Endodermal cell (in vitro differentiated cells): ENCODE results near the gene APOA5. TPM values are rescaled to one million over a fixed set of nuclear protein-coding genes. Genes with fewer than 3 reads are reported as not detected.

Source experiments
- DNase-seq: peaks from one replicate; pipeline ENCODE4 v3.0.0-alpha.2; 2017
- H3K27ac ChIP-seq: 2 replicates; pipeline ENCODE4 v1.5.1; 2013; ENCODE audit warnings: mild to moderate bottlenecking, low read depth, low read length, moderate library complexity
- H3K27me3 ChIP-seq: 2 replicates; pipeline ENCODE4 v1.6.1; 2013; ENCODE audit warnings: mild to moderate bottlenecking, low read length, moderate library complexity; ENCODE audit not compliant: insufficient read depth, control insufficient read depth, poor library complexity, severe bottlenecking
- H3K36me3 ChIP-seq: 2 replicates; pipeline ENCODE4 v1.7.0; 2013; ENCODE audit warnings: mild to moderate bottlenecking, low read length, moderate library complexity; ENCODE audit not compliant: control insufficient read depth, insufficient read depth
- H3K4me1 ChIP-seq: one replicate; pipeline ENCODE4 v1.7.0; 2013; ENCODE audit warnings: low read length; ENCODE audit not compliant: control insufficient read depth, insufficient read depth
- H3K4me3 ChIP-seq: 2 replicates; pipeline ENCODE4 v1.5.1; 2013; ENCODE audit warnings: mild to moderate bottlenecking, low read length, moderate library complexity
- H3K9ac ChIP-seq: 2 replicates; pipeline ENCODE4 v1.6.1; 2013; ENCODE audit warnings: mild to moderate bottlenecking, low read length, moderate library complexity; ENCODE audit not compliant: poor library complexity, severe bottlenecking; ENCODE audit errors: extremely low read depth
- H3K9me3 ChIP-seq: 2 replicates; pipeline ENCODE4 v1.6.1; 2013; ENCODE audit warnings: mild to moderate bottlenecking, low read length, moderate library complexity; ENCODE audit not compliant: control insufficient read depth
- H3K27ac Mint-ChIP-seq: 2 replicates; pipeline ENCODE4 v1.8.0; 2020; ENCODE audit warnings: mixed read lengths
- H3K27me3 Mint-ChIP-seq: 2 replicates; pipeline ENCODE4 v1.8.0; 2021; ENCODE audit warnings: mild to moderate bottlenecking, mixed read lengths; ENCODE audit not compliant: insufficient read depth
- H3K36me3 Mint-ChIP-seq: 2 replicates; pipeline ENCODE4 v1.8.0; 2020; ENCODE audit warnings: low read depth, mixed read lengths
- H3K4me1 Mint-ChIP-seq: 2 replicates; pipeline ENCODE4 v1.8.0; 2020; ENCODE audit warnings: mixed read lengths
- H3K4me3 Mint-ChIP-seq: 2 replicates; pipeline ENCODE4 v1.8.0; 2020; ENCODE audit warnings: mild to moderate bottlenecking, moderate library complexity, mixed read lengths
- H3K9me3 Mint-ChIP-seq: 2 replicates; pipeline ENCODE4 v1.8.0; 2020; ENCODE audit warnings: mild to moderate bottlenecking, mixed read lengths
- WGBS, 2 experiments: methylation state at CpG; one replicate each; pipeline versions ENCODE4 v1.1.5 to v1.1.7; 2013; ENCODE audit warnings: missing lambda C conversion rate in 2 of 2, mixed read lengths in 1 of 2; ENCODE audit not compliant: insufficient coverage in 1 of 2, insufficient read length in 1 of 2; 5-methylcytosine and 5-hydroxymethylcytosine counted together
- total RNA-seq, 2 donors: library from RNA; stranded (reverse); fragmentation: NEBNext Ultra II Directional in 1 of 2; extraction: Animal tissue kit (Norgen Biotek cat#: 25700) in 1 of 2; gene quantifications; 2 replicates in 1 of 2; 3 replicates in 1 of 2; pipeline ENCODE4 v1.2.1, GENCODE V29; 2021
- TF ChIP-seq, protein P1 (sequence below): fragments of 200-600 bp; sonication (generic); conservative IDR thresholded peaks from 2 replicates; pipeline ENCODE4 v1.5.0; 2021; ENCODE audit warnings: antibody characterized with exemption, mild to moderate bottlenecking

Gene APOA5
- total RNA-seq, 2 donors from 2014 or later = not detected

DNA sequence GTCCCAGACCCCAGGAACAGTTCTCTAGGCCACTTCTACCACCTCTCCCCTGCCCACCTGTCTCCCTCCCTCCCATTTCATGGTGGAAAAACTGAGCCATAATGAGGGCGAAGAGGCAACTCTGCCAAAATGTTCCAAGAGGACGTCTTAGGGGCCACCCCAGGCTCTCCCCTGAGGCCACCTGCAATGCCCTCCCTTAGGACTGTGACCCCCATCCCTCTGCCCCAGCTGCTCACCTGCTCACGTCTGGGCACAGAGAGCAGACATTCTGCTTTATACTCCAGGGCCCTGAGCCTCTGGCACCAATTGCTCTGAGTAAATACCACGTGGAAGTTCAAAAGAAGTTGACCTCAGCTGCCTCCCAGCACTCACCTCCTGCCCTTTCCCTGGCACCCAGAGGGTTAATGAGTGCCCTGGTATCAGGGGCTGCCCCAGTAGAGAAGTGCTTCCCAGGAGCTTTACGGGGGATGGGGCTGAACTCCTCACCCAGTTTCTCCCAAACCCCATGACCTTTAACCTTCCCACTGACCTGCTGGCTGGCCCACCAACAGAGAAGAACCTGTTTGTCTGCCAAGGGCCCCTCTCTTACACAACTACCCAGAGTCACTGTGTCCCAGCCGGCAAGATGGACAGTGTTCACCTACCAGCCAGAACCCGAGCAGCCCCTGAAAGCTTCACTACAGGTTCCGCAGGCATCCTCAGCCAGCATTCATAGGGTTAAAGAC lies 627 bp upstream of the APOA5 start:
- H3K9me3 ChIP-seq = no peaks in the 10 kb centered on the region
- Mint-ChIP-seq H3K27ac (no peak overlapping the region), H3K9me3 (no peaks in the 10 kb centered on the region), H3K4me1 (peaks cover 14% of the 10 kb centered on the region), H3K4me3 (no peak overlapping the region), H3K36me3 (no peaks in the 10 kb centered on the region), H3K27me3 (peaks cover 27% of the 10 kb centered on the region)
- no peak overlapping the region for H3K27ac ChIP-seq
- H3K36me3 ChIP-seq = no peaks in the 10 kb centered on the region
- H3K4me1 ChIP-seq = peaks cover 5% of the 10 kb centered on the region
- peaks cover 6% of the 10 kb centered on the region for H3K27me3 ChIP-seq
- H3K4me3 ChIP-seq = no peak overlapping the region
- 91 to 100% methylated on average over 3 to 8 of the region's 8 CpGs for WGBS, 2 experiments
- TF ChIP-seq, protein P1, sequence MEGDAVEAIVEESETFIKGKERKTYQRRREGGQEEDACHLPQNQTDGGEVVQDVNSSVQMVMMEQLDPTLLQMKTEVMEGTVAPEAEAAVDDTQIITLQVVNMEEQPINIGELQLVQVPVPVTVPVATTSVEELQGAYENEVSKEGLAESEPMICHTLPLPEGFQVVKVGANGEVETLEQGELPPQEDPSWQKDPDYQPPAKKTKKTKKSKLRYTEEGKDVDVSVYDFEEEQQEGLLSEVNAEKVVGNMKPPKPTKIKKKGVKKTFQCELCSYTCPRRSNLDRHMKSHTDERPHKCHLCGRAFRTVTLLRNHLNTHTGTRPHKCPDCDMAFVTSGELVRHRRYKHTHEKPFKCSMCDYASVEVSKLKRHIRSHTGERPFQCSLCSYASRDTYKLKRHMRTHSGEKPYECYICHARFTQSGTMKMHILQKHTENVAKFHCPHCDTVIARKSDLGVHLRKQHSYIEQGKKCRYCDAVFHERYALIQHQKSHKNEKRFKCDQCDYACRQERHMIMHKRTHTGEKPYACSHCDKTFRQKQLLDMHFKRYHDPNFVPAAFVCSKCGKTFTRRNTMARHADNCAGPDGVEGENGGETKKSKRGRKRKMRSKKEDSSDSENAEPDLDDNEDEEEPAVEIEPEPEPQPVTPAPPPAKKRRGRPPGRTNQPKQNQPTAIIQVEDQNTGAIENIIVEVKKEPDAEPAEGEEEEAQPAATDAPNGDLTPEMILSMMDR = no peak
- DNase-seq = no peak
- H3K9ac ChIP-seq = no peak overlapping the region

DNA sequence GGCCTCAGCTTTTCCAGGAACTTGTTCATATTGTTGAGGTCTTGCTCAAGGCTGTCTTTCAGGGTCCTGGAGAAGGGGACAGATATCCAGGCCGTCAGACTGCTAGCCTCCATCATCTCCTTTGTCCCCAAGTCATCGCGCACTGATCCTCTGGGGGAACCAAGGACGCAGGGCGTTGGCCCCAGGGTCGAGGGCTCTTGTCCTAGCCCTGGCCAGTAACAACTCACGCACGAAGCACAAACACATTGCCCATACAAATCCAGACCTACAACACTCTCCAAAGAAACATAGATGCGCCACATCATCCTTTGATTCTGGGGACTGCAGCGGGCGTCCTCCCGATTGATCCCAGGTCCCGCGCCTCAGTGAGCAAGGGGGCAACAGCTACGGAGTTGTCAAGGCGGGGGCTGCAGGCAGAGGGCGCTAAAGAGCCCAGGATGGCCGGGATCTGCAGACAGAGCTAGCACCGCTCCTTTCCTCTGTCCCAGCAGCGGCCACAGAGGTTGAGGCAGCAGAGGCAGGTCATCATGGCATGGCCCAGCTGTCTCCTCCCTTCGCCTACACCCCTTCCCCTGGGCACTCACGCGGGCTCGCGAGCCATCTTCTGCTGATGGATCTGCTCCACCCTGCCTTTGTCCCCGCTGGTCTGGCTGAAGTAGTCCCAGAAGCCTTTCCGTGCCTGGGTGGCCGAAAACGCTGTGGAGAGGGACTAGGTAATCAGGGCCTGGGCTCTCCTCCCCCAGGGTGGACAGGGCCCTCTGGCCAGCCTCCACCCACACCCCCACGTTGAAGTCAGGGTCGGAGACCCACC lies 472 bp downstream of the APOA5 start:
- DNase-seq = peak; percentile 97
- Mint-ChIP-seq H3K9me3 (no peaks in the 10 kb centered on the region), H3K4me3 (peak overlapping the region; percentile 9), H3K36me3 (peaks cover 10% of the 10 kb centered on the region), H3K27me3 (peaks cover 27% of the 10 kb centered on the region), H3K27ac (no peak overlapping the region), H3K4me1 (peaks cover 20% of the 10 kb centered on the region)
- Histone ChIP-seq H3K4me3 (no peak overlapping the region), H3K27ac (no peak overlapping the region), H3K36me3 (peaks cover 5% of the 10 kb centered on the region), H3K27me3 (peaks cover 6% of the 10 kb centered on the region), H3K4me1 (peaks cover 5% of the 10 kb centered on the region), H3K9me3 (no peaks in the 10 kb centered on the region), H3K9ac (no peak overlapping the region)
- 25 to 45% methylated on average over 16 to 31 of the region's 31 CpGs for WGBS, 2 experiments
- TF ChIP-seq, protein P1 = peak; percentile 95

DNA sequence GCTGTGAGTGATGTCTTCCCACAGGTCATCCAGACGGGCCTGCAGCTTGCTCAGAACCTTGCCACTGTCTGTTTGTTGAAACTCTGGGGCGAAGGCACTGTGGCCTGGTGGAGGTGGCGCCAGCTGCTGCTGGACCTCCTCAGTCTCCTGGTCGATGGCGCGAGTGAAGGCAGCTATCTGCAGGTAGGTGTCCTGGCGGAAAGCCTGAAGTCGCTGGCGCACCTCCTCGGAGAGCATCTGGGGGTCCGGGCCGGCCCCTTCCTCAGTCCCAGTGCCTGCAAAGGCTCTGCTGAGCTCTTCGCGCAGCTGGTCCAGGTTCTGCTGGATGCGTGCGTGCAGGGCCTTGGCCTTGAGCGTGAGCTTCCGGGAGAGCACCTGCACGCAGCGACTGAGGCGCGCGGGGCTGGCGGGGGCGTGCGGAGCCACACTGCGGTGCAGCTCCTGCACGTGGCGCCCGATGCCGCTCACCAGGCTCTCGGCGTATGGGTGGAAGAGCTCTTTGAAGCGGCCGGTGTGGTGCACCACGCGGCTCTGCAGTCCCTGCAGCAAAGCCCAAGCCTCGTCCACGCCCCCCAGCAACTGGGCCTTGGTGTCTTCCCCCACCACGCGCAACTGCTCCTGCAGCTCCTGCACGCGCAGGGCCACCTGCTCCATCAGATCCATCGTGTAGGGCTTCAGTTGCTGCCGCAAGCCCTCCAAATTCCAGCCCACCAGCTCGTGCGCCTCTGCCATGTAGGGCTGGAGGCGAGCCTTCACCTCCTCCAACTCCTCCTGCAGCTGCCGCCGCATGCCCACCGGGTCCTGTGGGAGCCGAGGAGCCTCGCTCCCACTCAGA lies 1.3 kb downstream of the APOA5 start:
- Mint-ChIP-seq H3K9me3 (no peaks in the 10 kb centered on the region), H3K4me1 (peaks cover 20% of the 10 kb centered on the region)
- no peak for DNase-seq

More for the DNA sequence above, 1.3 kb downstream of the APOA5 start:
- TF ChIP-seq, protein P1 = no peak
- no peak overlapping the region for H3K27ac ChIP-seq
- H3K4me1 ChIP-seq = peaks cover 5% of the 10 kb centered on the region
- H3K9me3 ChIP-seq = no peaks in the 10 kb centered on the region
- Mint-ChIP-seq H3K27me3 (peaks cover 27% of the 10 kb centered on the region), H3K27ac (no peak overlapping the region), H3K36me3 (peaks cover 18% of the 10 kb centered on the region), H3K4me3 (no peak overlapping the region)
- 95% methylated on average over 36 to 53 of the region's 53 CpGs for WGBS, 2 experiments
- H3K9ac ChIP-seq = no peak overlapping the region
- H3K27me3 ChIP-seq = peaks cover 6% of the 10 kb centered on the region
- H3K36me3 ChIP-seq = peaks cover 13% of the 10 kb centered on the region
- H3K4me3 ChIP-seq = no peak overlapping the region
